HepG2 (cell line): ENCODE measurements around the gene MDFI. TPM values are rescaled to one million over a fixed set of nuclear protein-coding genes. Genes with fewer than 3 reads are reported as not detected.

ENCODE experiments used
- ATAC-seq: fragments of 200-7000 bp; cut with Tn5 transposase; 3 replicates; pipeline ENCODE4 v1.9.1; 2020; ENCODE audit warnings: mild to moderate bottlenecking, moderate library complexity
- BruUV-seq: library from RNA; stranded (reverse); fragments of 400-500 nt; replicated peaks from 2 replicates; lab custom pipeline; 2021; lab: Mats Ljungman, UMichigan
- CTCF ChIA-PET: fragments of 300-600 bp; formaldehyde crosslinking; extraction: SDS; loops from one replicate; lab custom pipeline; 2021; ENCODE audit warnings: low total read pairs, inconsistent platforms, low intra/inter-chr PET ratio; lab: Yijun Ruan, JAX
- POLR2A ChIA-PET: fragments of 350-600 bp; sonication (Branson Sonifier 250); formaldehyde crosslinking; loops from one replicate; lab custom pipeline; 2020; ENCODE audit warnings: antibody characterized with exemption, inconsistent platforms; lab: Yijun Ruan, JAX
- DNase-seq: peaks from one replicate; pipeline ENCODE4 v3.0.0-alpha.2; 2015; ENCODE audit warnings: low spot score
- FAIRE-seq: peaks from 3 replicates; lab custom pipeline; 2011; peaks lifted over from hg19 to GRCh38; lab: Jason Lieb, UNC
- H2AFZ ChIP-seq: one replicate; pipeline ENCODE4 v1.6.1; 2011; ENCODE audit warnings: low read length, inconsistent platforms
- H3K27ac ChIP-seq: fragments of 300-600 bp; 3 replicates; pipeline ENCODE4 v1.8.0; 2011; ENCODE audit warnings: mixed run types, mild to moderate bottlenecking, mixed read lengths, low read length, inconsistent platforms; ENCODE audit not compliant: insufficient read depth; ENCODE audit errors: extremely low read length
- H3K27me3 ChIP-seq, 2 experiments: fragments of 200-600 bp in 1 of 2; 2 replicates in 1 of 2; 3 replicates in 1 of 2; pipeline versions ENCODE4 v1.6.0 to v1.8.0; 2011; ENCODE audit warnings: low read length in 2 of 2, mild to moderate bottlenecking in 2 of 2, moderate library complexity in 2 of 2, inconsistent platforms in 1 of 2; ENCODE audit not compliant: insufficient read depth in 2 of 2, control insufficient read depth in 1 of 2
- H3K36me3 ChIP-seq, 2 experiments: fragments of 200-600 bp in 1 of 2; replicated peaks in 1 of 2; 2 replicates in 1 of 2; 3 replicates in 1 of 2; pipeline versions ENCODE4 v1.5.1 to v1.8.0; 2011; ENCODE audit warnings: low read length in 2 of 2, inconsistent platforms in 1 of 2; ENCODE audit not compliant: insufficient read depth in 2 of 2, control insufficient read depth in 1 of 2
- H3K4me1 ChIP-seq: 2 replicates; pipeline ENCODE4 v1.5.1; 2012; ENCODE audit warnings: low read length, inconsistent platforms; ENCODE audit not compliant: insufficient read depth
- H3K4me2 ChIP-seq: 2 replicates; pipeline ENCODE4 v1.6.0; 2011; ENCODE audit warnings: low read depth, low read length, inconsistent platforms
- H3K4me3 ChIP-seq, 3 experiments: fragments of 200-600 bp in 1 of 3; sonication (generic), shearing (Covaris generic) in 1 of 3; replicated peaks in 1 of 3; 2 replicates each; pipeline ENCODE4 v1.5.1; 2011 to 2016; ENCODE audit warnings: low read length in 3 of 3, inconsistent platforms in 2 of 3, low read depth in 2 of 3, mild to moderate bottlenecking in 2 of 3, control low read depth in 1 of 3, mixed read lengths in 1 of 3; ENCODE audit not compliant: insufficient read depth in 1 of 3
- H3K79me2 ChIP-seq: one replicate; pipeline ENCODE4 v1.6.1; 2011; ENCODE audit warnings: low read length, inconsistent platforms; ENCODE audit not compliant: insufficient read depth
- H3K9ac ChIP-seq: 2 replicates; pipeline ENCODE4 v1.6.0; 2011; ENCODE audit warnings: mild to moderate bottlenecking, low read depth, low read length, inconsistent platforms; ENCODE audit not compliant: insufficient read depth
- H3K9me3 ChIP-seq: 2 replicates; pipeline ENCODE4 v1.5.1; 2012; ENCODE audit warnings: mild to moderate bottlenecking, low read length
- H4K20me1 ChIP-seq: 2 replicates; pipeline ENCODE4 v1.6.0; 2011; ENCODE audit warnings: inconsistent platforms, mild to moderate bottlenecking, low read length, moderate library complexity; ENCODE audit not compliant: insufficient read depth
- BCL6 ChIP-seq: IDR thresholded peaks from 2 replicates; pipeline ENCODE4 v1.6.1; 2016; ENCODE audit warnings: missing genetic modification reagents, missing compliant biosample characterization
- ETV5 ChIP-seq: IDR thresholded peaks from 2 replicates; pipeline ENCODE4 v1.6.1; 2018; ENCODE audit warnings: missing biosample characterization, missing genetic modification reagents, inconsistent platforms, borderline replicate concordance
- FOSL2 ChIP-seq: sonication (generic); formaldehyde crosslinking; IDR thresholded peaks from 2 replicates; pipeline ENCODE4 v1.4.0; 2020; ENCODE audit warnings: missing genetic modification reagents
- KLF16 ChIP-seq, 2 experiments: sonication (generic) in 1 of 2; formaldehyde crosslinking in 1 of 2; IDR thresholded peaks; 2 replicates each; pipeline versions ENCODE4 v1.6.1 to v1.8.0; 2016 to 2023; ENCODE audit warnings: missing genetic modification reagents in 2 of 2, missing compliant biosample characterization in 1 of 2
- SAP130 ChIP-seq: IDR thresholded peaks from 2 replicates; pipeline ENCODE4 v1.6.1; 2016; ENCODE audit warnings: low read depth
- ZNF17 ChIP-seq: sonication (generic); formaldehyde crosslinking; IDR thresholded peaks from 2 replicates; pipeline ENCODE4 v1.5.0; 2020; ENCODE audit warnings: mild to moderate bottlenecking, missing genetic modification reagents
- ZNF180 ChIP-seq: sonication (generic); formaldehyde crosslinking; IDR thresholded peaks from 2 replicates; pipeline ENCODE4 v1.4.0; 2020; ENCODE audit warnings: low read depth, missing genetic modification reagents, borderline replicate concordance
- ZNF331 ChIP-seq: sonication (generic); formaldehyde crosslinking; IDR thresholded peaks from 2 replicates; pipeline ENCODE4 v1.4.0; 2020; ENCODE audit warnings: missing genetic modification reagents
- ZNF354B ChIP-seq: sonication (generic); formaldehyde crosslinking; IDR thresholded peaks from 2 replicates; pipeline ENCODE4 v1.8.0; 2022; ENCODE audit warnings: mild to moderate bottlenecking, missing genetic modification reagents
- ZNF564 ChIP-seq: sonication (generic); formaldehyde crosslinking; IDR thresholded peaks from 2 replicates; pipeline ENCODE4 v1.8.1; 2023; ENCODE audit warnings: mild to moderate bottlenecking, missing genetic modification reagents
- ZNF724P ChIP-seq: sonication (generic); formaldehyde crosslinking; IDR thresholded peaks from 2 replicates; pipeline ENCODE4 v1.8.0; 2022; ENCODE audit warnings: missing genetic modification reagents, borderline replicate concordance
- ZNF761 ChIP-seq: sonication (generic); formaldehyde crosslinking; conservative IDR thresholded peaks from 2 replicates; pipeline ENCODE4 v1.4.0; 2020; ENCODE audit warnings: mild to moderate bottlenecking, missing genetic modification reagents
- WGBS: methylation state at CpG from one replicate; pipeline ENCODE4 v1.1.6; 2017; ENCODE audit warnings: low lambda C conversion rate; 5-methylcytosine and 5-hydroxymethylcytosine counted together
- in situ Hi-C: cut with HindIII; loops from 2 replicates; pipeline ENCODE4 v1.10.0; 2017; ENCODE audit warnings: low pct_unique_long_range_greater_than_20kb; ENCODE audit not compliant: extremely low pct_ligation_motif_present
- intact Hi-C: fragments of 100-400 bp; cut with micrococcal nuclease; formaldehyde crosslinking; loops from one replicate; pipeline ENCODE4 v1.10.0; 2022; ENCODE audit not compliant: unreplicated experiment
- polyA plus RNA-seq, 8 experiments: library from polyadenylated mRNA; depleted of rRNA in 3 of 8; stranded (reverse) in 7 of 8; unstranded in 1 of 8; fragments of >200 nt; fragmentation: Illumina TruSeq in 4 of 8; extraction: Trizol in 4 of 8; gene quantifications; 2 replicates each; pipeline versions ENCODE4 v1.2.1 to v1.2.3, GENCODE V29; 2011 to 2016; ENCODE audit warnings: low read depth in 4 of 8, missing spikeins in 1 of 8, mixed read lengths in 1 of 8; ENCODE audit not compliant: insufficient read depth in 1 of 8
- total RNA-seq, 5 experiments: library from RNA; depleted of rRNA; stranded (reverse); fragments of >200 nt; fragmentation: Illumina TruSeq; extraction: Trizol; gene quantifications; 2 replicates each; pipeline ENCODE4 v1.2.3, GENCODE V29; 2016; ENCODE audit warnings: low read depth in 1 of 5
- TF ChIP-seq, protein P1 (sequence below), 2 experiments: sonication (generic) in 1 of 2; formaldehyde crosslinking in 1 of 2; IDR thresholded peaks; 2 replicates each; pipeline versions ENCODE4 v1.4.0 to v1.6.1; 2018 to 2020; ENCODE audit warnings: missing genetic modification reagents in 2 of 2, borderline replicate concordance in 1 of 2, low read depth in 1 of 2, mild to moderate bottlenecking in 1 of 2, missing biosample characterization in 1 of 2
- TF ChIP-seq, protein P2 (sequence below): sonication (generic); formaldehyde crosslinking; IDR thresholded peaks from 2 replicates; pipeline ENCODE4 v1.8.0; 2022; ENCODE audit warnings: missing genetic modification reagents, mild to moderate bottlenecking, borderline replicate concordance
- TF ChIP-seq, protein P3 (sequence below): IDR thresholded peaks from 2 replicates; pipeline ENCODE4 v1.6.1; 2012; ENCODE audit warnings: low read depth, low read length, improper control_type of control experiment
- TF ChIP-seq, protein P4 (sequence below): sonication (generic); formaldehyde crosslinking; IDR thresholded peaks from 2 replicates; pipeline ENCODE4 v1.4.0; 2020; ENCODE audit warnings: missing genetic modification reagents

Gene MDFI
- total and polyA plus RNA-seq, 2 of the 13 experiments (the other 11 are each of a cell fraction or from before 2014, with no cell fraction given): 0.28 TPM; not detected in 1

DNA sequence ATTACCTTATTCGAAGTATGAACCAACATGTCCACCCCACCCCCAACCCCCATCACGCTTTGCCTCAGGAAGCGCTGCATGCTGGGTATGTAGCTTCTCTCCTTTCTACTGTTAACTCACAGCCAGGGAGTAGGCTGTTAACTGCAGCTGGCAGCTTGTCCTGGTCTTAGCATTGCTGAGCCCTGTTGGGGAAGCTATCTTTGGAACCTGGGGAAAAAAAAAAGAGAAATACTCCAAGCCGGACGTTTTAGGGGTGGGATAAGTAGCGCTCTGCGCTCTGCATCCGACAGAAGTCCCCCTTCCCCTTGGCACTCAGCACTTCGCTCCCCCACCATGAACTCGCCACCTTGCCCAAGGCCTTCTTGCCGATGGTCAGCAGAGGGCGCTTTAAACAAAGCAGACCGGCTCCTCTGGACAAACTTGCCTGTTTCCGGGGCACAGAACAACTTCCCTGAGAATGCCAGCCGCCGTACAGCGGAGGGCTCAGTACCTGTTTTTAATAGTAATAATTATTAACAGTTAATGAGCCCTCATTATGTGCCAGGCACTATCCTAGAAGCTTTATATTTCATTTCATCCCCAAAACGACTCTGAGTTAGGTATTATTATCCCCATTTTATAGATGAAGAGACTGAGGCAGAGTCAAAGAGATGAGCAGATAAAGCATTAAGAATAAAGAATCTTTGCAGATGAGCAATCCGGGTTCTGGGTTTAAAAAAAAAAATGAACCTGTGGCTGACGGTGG lies 35.2 kb upstream of the MDFI start:
- no peak overlapping the region for H3K27ac ChIP-seq
- intact Hi-C loops (loop anchor here (1.0 to 5.0 kb wide), 2 partner anchors 79 to 174 kb away; partner anchors contain the start of gene FRS3), in situ Hi-C loops (loop anchor here (5.0 kb wide), 1 partner anchor 79 kb away; no protein-coding TSS in a partner anchor)
- BruUV-seq: TSS peak; percentile 28
- ChIA-PET CTCF (interaction anchor here (0.8 to 6.3 kb wide), 5 partner anchors 11 to 234 kb away, joined by 3 to 113 read pairs (median 7); no protein-coding TSS in a partner anchor), POLR2A (interaction anchor here (1.4 to 1.6 kb wide), 3 partner anchors 79 to 175 kb away, joined by 3 read pairs; no protein-coding TSS in a partner anchor)
- DNase-seq (peak; percentile 86), FAIRE-seq (peak; percentile 92), ATAC-seq (peak; percentile 68)
- H3K27me3 ChIP-seq: peaks cover 3 to 12% of the 10 kb centered on the region in 2 experiments
- peaks cover 6 to 12% of the 10 kb centered on the region in 2 experiments; a peak in 2 of 5 replicates for H3K36me3 ChIP-seq
- H3K4me2 ChIP-seq: peak overlapping the region; percentile 45
- H3K9ac ChIP-seq: no peak overlapping the region
- WGBS: 4% methylated on average over 20 of the region's 20 CpGs
- H2AFZ ChIP-seq: no peak overlapping the region
- H3K79me2 ChIP-seq: no peaks in the 10 kb centered on the region
- H4K20me1 ChIP-seq: peaks cover 3% of the 10 kb centered on the region; the same call in 1 of the 2 replicates
- no peak overlapping the region for H3K4me3 ChIP-seq
- H3K4me1 ChIP-seq: peaks cover 7% of the 10 kb centered on the region
- H3K9me3 ChIP-seq: no peaks in the 10 kb centered on the region
- TF ChIP-seq ZNF761 (CRISPR knock-in tag) (peak; percentile 64; the same call in 1 of the 2 replicates), ZNF564 (CRISPR knock-in tag) (no peak), ZNF17 (peak; percentile 36; the same call in 1 of the 2 replicates), BCL6 (CRISPR knock-in tag) (peak; percentile 17; the same call in 1 of the 2 replicates), ETV5 (peak; percentile 50; the same call in 1 of the 2 replicates), ZNF354B (CRISPR knock-in tag) (no peak), ZNF724P (no peak), ZNF180 (CRISPR knock-in tag) (no peak), FOSL2 (peak; percentile 22; the same call in 1 of the 2 replicates), ZNF331 (CRISPR knock-in tag) (peak; percentile 79; the same call in 1 of the 2 replicates), KLF16 (CRISPR knock-in tag; IDR thresholded peaks at IDR 0.05) (peak in 1 of 2 experiments; percentile 64; a peak in 1 of 4 replicates), SAP130 (peak; percentile 47)
- TF ChIP-seq, protein P1, sequence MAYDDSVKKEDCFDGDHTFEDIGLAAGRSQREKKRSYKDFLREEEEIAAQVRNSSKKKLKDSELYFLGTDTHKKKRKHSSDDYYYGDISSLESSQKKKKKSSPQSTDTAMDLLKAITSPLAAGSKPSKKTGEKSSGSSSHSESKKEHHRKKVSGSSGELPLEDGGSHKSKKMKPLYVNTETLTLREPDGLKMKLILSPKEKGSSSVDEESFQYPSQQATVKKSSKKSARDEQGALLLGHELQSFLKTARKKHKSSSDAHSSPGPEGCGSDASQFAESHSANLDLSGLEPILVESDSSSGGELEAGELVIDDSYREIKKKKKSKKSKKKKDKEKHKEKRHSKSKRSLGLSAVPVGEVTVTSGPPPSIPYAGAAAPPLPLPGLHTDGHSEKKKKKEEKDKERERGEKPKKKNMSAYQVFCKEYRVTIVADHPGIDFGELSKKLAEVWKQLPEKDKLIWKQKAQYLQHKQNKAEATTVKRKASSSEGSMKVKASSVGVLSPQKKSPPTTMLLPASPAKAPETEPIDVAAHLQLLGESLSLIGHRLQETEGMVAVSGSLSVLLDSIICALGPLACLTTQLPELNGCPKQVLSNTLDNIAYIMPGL (CRISPR knock-in tag; IDR thresholded peaks at IDR 0.05; ENCODE audit: borderline replicate concordance in 1 of 2, low read depth in 1 of 2): peak; percentile 64 to 74; a peak in 1 of 4 replicates
- TF ChIP-seq, protein P2, sequence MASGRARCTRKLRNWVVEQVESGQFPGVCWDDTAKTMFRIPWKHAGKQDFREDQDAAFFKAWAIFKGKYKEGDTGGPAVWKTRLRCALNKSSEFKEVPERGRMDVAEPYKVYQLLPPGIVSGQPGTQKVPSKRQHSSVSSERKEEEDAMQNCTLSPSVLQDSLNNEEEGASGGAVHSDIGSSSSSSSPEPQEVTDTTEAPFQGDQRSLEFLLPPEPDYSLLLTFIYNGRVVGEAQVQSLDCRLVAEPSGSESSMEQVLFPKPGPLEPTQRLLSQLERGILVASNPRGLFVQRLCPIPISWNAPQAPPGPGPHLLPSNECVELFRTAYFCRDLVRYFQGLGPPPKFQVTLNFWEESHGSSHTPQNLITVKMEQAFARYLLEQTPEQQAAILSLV: no peak
- TF ChIP-seq, protein P3, sequence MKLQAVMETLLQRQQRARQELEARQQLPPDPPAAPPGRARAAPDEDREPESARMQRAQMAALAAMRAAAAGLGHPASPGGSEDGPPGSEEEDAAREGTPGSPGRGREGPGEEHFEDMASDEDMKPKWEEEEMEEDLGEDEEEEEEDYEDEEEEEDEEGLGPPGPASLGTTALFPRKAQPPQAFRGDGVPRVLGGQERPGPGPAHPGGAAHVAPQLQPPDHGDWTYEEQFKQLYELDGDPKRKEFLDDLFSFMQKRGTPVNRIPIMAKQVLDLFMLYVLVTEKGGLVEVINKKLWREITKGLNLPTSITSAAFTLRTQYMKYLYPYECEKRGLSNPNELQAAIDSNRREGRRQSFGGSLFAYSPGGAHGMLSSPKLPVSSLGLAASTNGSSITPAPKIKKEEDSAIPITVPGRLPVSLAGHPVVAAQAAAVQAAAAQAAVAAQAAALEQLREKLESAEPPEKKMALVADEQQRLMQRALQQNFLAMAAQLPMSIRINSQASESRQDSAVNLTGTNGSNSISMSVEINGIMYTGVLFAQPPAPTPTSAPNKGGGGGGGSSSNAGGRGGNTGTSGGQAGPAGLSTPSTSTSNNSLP: no peak
- TF ChIP-seq, protein P4, sequence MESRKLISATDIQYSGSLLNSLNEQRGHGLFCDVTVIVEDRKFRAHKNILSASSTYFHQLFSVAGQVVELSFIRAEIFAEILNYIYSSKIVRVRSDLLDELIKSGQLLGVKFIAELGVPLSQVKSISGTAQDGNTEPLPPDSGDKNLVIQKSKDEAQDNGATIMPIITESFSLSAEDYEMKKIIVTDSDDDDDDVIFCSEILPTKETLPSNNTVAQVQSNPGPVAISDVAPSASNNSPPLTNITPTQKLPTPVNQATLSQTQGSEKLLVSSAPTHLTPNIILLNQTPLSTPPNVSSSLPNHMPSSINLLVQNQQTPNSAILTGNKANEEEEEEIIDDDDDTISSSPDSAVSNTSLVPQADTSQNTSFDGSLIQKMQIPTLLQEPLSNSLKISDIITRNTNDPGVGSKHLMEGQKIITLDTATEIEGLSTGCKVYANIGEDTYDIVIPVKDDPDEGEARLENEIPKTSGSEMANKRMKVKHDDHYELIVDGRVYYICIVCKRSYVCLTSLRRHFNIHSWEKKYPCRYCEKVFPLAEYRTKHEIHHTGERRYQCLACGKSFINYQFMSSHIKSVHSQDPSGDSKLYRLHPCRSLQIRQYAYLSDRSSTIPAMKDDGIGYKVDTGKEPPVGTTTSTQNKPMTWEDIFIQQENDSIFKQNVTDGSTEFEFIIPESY (CRISPR knock-in tag): peak; percentile 40; the same call in 1 of the 2 replicates
